GM19099 (cell line): ENCODE data around the gene TMEM87B.
A peak's percentile ranks its signal among the peaks of the same experiment; 100 is the strongest.

Source experiments
- POLR2A ChIP-seq: IDR thresholded peaks from 3 replicates; pipeline ENCODE4 v1.6.1; 2011; ENCODE audit warnings: low read depth; ENCODE audit not compliant: insufficient read length; ENCODE audit errors: extremely low read depth

Gene TMEM87B

DNA sequence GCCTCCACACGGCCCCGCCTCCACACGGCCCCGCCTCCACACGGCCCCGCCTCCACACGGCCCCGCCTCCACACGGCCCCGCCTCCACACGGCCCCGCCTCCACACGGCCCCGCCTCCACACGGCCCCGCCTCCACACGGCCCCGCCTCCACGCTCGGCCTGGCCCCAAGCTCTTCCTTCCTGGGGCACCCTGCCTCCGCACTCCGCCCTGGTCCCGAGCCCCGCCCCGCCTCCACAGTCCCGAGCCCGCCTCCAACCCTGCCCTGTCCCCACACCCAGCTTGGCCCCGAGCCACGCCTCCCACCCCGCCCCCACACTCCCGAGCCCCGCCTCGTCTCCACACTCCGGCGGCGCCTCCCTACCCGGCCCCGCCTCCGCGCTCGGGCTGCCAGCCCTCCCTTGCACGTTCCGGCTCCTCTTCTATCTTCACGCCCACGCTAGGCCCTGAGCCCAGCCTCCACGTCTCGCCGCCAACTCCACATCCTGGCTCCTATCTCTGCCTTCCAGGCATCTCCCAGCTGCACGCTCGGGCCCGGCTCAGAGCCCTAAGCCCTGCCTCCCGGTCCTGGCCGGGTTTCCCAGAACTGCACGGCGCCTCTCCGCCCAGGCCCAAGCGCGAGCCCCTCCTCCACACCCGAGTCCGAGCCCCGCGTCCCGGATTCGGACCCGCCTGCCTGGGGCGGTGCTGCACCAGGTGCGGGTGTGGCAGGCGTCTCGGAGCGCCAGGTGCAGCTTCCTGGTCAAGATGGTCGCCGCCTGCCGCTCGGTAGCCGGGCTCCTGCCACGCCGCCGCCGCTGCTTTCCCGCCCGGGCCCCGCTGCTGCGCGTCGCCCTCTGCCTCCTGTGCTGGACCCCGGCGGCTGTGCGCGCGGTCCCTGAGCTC lies at the start of gene TMEM87B:
TMEM87B (plus strand) TSS at position 423 of the 883 bp plus-strand sequence; CDS start at position 746, 323 bp downstream.
- peak; percentile 70 for TF ChIP-seq POLR2A

GRCh38 chr2:112005406-112006075 lies 49.5 kb upstream of the TMEM87B start:
- no peak for TF ChIP-seq POLR2A

DNA sequence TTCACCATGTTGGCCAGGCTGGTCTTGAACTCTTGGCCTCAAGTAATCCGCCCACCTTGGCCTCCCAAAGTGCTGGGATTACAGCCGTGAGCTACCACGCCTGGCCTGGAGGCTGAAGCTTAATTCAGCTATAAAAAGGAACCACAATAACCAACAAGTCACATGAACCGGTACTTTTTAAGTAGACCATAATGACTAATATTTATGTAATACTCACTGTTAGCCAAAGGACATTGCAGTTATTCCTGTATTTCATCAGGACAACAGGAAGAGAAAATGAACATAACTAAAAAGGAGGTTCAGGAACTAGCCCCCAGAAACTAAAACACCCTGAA lies 49.0 kb upstream of the TMEM87B start:
- TF ChIP-seq POLR2A: no peak

GRCh38 chr2:112007493-112007892 lies 47.6 kb upstream of the TMEM87B start:
- no peak for TF ChIP-seq POLR2A

GRCh38 chr2:112008910-112009485 lies 46.1 kb upstream of the TMEM87B start:
- TF ChIP-seq POLR2A: no peak

GRCh38 chr2:112010751-112011150 lies 44.3 kb upstream of the TMEM87B start:
- TF ChIP-seq POLR2A: no peak

DNA sequence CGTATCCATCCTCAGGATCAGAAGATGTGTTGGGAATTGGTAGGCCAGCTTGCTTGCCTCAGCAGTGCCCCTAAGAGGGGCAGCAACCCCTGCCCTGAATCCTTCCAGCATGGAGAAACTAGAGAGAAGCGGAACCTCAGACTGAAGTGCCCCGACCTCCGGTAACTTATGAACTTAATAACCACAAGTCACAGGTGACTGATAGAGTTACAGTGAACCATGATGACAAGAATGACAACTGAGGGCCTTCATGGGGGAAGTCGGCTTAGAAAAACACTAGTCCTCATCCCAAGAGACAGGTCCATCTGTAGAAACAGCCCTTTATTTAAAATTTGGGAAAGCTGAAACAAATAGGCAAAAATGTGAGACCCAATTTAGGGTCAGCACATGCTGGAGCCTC lies 42.5 kb upstream of the TMEM87B start:
- TF ChIP-seq POLR2A: no peak

DNA sequence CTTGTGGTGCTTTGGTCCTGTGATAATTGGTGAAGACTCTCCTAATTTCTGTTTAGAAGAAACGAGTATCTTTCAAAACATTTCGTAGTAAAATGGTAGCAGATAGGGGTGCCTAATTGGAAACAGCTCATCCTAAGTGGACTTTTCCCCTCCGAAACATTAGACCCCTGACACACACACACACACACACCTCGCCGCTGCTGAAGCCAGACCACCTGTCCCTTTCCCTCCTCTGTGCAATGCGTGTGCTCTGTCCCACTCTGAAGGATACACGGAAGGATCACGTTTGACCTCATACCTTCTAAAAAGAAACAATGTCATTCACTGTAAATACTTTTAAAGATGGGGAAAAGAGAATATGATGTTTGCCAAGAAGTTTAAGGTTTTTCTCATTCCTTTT lies 36.2 kb upstream of the TMEM87B start:
- TF ChIP-seq POLR2A: no peak

DNA sequence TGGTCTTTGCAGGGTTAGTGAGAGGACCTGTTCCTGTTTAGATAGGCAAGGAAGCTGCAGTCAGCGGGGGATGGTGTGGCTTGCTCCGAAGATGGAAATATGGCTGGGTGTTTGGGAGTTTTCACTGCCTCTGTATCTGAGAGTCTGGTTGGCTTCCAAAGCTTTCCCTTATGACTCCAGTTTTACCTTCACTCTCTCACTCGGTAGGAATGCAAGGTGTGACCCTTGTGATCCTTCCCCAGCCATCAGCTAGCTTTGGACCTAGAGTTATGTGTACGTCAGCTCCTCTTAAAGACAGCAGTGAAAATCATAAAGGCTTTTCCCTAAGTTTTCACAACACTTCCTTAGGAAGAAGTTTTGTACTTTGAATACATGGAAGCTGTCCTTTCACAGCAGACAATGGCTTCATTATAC lies 35.5 kb upstream of the TMEM87B start:
- no peak for TF ChIP-seq POLR2A

DNA sequence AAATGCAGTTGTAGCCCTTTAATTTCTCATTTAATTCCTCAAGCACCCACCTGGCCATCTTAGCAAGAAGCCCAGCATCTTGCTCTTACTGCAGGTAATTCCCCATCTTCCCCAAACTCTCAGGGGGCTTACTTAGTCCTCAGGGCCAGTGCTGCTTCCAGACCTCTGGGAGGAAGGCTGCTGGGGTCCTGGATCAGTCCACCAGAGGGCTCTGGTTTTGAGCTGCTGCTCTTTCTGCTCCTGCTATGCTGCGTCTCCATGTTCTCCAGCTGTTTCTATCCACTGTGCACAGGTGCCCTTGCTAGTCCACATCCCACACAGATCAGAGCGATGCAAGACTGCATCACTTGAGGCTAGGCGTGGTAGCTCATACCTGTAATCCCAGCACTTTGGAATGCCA lies 34.5 kb upstream of the TMEM87B start:
- no peak for TF ChIP-seq POLR2A

GRCh38 chr2:112021290-112021689 lies 33.8 kb upstream of the TMEM87B start:
- no peak for TF ChIP-seq POLR2A

GRCh38 chr2:112021781-112022231 lies 33.3 kb upstream of the TMEM87B start:
- no peak for TF ChIP-seq POLR2A

GRCh38 chr2:112023707-112024106 lies 31.4 kb upstream of the TMEM87B start:
- TF ChIP-seq POLR2A: no peak

GRCh38 chr2:112024231-112024630 lies 30.8 kb upstream of the TMEM87B start:
- TF ChIP-seq POLR2A: no peak

- TF ChIP-seq POLR2A: no peak
Measured at GRCh38 chr2:112024896-112025491, 30.1 kb upstream of the TMEM87B start.

GRCh38 chr2:112026509-112026908 lies 28.6 kb upstream of the TMEM87B start:
- TF ChIP-seq POLR2A: no peak

- no peak for TF ChIP-seq POLR2A
Measured at GRCh38 chr2:112027767-112028166, 27.3 kb upstream of the TMEM87B start.
